NCI-H2081 (cell line): Measurements from ENCODE around the gene NDUFB4.
"Not testable (repeated sequence)": the region's sequence is repeated elsewhere in the genome, so short reads cannot be mapped to it uniquely, and the experiment has no call there.

Experiments used
- DNase-seq, 2 experiments: peaks; one replicate each; lab custom pipeline; 2025; lab: John Stamatoyannopoulos, UW

NDUFB4 gene

DNA sequence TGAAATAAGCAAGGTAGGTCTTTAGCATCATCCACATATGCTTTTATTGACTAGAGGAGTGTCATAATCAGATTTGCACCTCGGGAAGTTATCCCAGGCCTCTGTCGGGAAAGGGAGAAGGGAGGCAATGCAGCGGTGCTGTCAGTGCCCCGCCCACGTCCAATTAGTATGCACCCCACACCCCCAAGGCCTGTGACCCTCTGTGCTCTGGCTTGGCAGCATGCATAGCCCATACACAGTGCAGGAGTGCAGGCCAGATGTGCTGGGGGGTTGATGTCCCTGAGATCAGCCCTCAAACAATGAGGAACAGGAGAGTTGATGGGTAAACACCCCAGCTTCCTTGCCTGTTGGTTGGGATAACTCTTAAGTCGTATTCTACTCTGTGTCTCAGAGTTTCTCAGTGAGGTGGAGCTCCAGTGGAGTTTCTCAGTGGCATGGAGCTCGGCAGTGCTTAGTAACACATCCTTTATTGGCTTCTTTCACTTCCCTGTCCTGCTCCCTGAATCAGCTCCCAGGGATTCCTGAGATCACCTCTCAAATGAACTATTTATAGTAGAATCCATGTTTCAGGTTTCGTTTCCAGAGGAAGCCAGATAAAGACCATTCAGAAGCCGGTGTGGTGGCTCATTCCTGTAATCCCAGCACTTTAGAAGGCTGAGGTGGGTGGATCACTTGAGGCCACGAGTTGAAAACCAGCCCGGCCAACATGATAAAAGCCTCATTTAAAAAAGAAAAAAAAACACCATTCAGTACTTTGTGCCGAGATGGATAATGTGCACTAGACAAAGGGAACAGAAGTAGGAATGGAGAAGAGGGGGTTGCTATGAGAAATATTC is 26.7 kb upstream of the NDUFB4 start:
- DNase-seq = no peak

DNA sequence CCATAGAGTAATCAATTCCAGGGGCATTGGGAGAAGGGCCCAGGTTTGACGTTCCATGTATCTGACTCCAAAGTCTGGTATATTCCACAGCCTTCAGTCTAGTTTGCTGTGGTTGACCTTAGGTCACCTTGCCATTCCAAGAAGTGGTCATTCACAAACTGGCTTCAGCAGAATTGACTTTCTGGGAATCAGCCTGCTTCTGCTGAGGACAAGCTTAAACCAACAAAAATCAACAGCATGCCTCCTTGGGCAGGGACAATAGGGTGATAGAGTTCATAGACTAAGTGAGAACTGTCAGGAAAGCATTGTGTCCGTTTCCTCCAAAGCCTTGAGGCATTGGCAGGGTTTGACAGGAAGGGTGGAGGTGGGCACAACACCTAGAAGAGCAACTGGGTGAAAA is 24.1 kb upstream of the NDUFB4 start:
- no peak for DNase-seq

DNA sequence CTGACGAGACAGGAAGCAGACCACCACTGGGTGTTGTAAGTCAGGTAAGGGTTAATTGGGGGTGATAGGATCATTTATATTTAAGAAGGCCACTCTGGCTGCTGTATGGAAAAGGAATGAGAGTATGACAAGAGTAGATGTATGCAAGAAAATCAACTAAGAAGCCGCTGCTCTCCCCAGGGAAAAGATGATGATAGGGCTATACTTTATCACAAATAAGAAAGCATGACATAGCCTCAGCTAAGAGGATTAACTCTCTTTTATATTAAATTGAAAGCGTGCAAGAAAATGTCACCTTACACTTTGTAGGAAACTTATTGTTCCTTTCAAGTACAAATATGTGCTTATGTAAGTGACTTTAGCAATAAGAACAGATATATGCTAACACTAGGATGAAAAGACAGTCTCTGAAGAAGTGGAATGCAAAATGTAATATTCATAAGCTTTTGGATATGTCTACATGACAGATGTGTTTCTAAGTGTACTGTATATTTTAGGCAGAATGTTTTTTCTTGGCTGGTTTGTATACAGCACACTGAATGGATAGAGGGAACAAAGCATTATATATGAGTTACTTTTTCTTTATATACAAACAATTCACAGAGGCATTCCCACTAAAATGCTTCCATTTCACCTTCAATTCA is 8.7 kb upstream of the NDUFB4 start:
- DNase-seq = no peak

DNA sequence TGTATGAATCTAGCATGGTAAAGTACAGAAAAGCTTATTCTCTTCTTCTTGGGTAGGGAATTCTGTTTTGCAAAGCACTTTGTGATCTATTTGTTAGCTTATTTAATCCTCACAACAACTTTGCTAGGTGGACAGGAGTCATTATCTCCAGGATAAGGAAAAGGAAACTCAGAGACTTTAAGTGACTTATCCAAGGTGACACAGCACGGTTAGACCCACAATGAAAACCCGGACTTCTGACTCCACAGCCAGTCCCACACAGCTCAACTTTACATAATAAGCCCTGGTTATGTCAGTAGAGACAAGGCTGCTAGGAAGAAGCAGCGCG is 384 bp upstream of the NDUFB4 start:
- no peak for DNase-seq

DNA sequence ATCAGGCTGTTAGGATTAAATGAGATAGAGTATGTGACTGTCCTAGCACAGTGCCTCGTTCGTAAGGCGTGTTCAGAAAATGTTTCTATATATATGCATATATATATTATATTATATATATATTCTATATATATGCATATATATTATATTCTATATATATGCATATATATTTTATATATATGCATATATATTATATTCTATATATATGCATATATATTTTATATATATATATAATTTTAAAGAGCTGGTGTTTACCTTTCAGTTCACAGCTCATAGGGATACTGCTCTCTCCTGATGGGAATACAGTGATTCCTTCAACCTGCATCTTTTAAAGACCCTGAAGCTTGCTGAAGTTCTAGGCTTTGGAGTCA is 702 bp downstream of the NDUFB4 start:
- DNase-seq = no peak

DNA sequence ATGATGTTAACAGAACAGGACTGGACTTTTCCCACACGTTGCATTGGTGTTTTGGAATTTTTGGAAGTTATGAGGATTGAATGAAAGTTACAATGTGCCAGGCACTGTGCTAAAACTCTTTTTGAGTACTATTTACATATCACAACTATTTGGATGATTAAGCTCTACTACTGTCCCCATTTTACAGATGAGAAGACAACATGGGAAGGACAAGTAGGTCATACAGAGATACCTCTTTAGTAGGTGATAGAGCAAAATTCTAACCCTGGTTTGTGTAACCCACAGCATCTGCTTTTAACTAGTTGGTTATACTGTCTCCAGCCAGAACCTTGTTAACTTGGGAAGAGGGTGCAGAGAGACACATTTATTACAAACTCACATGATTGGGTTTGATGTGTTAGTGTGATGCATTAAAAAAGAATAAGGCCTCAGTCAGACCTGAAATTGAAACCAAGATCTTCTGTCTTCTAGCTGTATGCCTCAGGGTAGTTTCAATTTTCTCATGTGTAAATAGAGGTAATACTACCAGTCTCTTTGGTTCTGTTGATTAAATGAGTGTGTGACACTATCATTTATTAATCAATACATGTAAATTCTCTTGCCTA is 1.4 kb downstream of the NDUFB4 start:
- no peak for DNase-seq

DNA sequence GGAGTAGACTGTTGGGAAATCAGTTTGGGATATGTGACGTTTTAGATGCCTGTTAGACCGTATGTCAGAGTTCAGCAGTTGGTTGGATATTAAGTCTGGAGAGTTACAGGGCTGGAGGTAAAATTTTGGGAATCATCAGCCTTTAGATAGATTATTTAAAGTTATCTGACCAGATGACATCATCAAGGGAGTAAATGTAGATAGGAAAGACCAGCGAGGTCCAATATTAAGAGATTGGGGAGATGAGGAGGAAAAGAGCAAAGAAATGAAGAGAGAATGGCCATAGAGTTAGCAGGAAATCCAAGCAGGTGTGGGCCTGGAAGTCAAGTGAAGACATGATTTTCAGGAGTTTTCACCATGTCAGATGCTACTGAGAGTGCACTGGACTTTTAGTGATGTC is 3.1 kb downstream of the NDUFB4 start:
- DNase-seq = no peak

DNA sequence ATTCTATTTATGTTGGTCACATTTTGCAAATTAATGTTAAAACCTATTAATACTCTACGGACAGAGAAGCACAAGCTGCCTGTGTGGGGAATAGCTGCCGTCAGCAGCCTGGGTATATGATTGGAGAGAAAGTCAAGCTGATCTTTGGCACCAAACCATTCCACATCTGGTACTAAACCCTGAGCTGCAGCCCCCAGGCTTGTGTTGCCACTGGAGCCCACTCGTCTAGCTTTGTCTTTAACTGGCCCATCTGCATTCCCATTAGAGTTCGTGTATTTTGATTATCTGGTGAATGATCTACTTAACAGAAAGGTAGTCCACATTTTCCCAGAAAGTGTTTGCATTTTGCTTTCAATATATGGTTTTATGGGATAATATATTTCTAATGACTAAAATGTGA is 5.4 kb downstream of the NDUFB4 start:
- no peak for DNase-seq

DNA sequence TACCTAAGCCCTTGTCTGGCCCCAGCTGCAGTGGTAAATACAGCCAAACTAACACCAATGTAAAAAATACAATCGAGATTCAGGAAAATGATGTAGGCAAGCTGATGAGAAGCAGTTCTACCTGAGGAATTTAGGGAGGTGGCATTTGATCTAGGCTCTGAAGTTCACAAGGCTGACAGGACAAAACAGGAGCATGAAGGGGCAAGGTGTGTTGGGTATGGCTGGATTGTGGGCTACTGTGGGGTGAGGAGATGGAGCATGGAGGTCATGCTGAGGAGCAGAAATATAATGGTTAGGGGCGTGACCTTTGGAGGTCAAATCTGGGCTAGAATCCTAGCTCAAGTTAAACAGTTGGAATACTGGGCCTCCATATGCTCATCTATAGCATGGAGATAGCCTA is 6.5 kb downstream of the NDUFB4 start:
- no peak for DNase-seq

DNA sequence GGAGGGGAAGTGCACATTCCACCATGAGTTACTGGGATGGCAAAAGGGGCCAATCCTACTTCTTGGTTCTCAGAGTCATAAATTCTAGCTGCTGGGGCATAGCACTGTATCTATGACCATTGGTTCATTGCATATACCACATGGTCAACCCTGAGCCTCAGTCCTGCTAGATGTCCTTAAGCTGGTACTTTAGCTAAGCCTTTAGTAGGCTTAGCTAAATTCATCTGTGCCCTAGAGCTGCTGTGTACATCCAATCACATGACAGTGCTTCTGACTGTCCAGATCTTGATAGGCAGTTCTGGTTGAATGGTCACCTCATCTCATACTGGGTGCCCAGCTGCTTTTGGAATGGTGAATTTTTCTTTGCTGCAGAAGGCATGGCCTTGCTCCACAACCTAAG is 8.2 kb downstream of the NDUFB4 start:
- DNase-seq = no peak

DNA sequence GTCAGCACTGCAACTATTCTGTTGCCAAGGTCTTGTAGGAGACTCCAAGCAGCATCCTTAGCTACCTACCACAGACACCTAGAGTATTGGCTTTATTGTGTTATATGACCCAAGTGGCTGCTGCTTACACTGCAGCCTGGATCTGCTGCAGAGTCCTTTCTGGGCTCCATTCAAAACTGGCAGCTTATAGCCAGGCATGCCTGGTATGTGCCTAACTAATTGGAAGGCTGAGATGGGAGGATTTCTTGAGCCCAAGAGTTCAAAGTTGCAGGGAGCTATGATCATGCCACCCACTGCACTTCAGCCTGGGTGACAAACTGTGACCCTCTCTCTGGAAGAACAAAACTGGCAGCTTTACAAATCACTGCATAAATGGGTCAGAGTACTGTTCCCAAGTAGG is 8.6 kb downstream of the NDUFB4 start:
- no peak for DNase-seq

DNA sequence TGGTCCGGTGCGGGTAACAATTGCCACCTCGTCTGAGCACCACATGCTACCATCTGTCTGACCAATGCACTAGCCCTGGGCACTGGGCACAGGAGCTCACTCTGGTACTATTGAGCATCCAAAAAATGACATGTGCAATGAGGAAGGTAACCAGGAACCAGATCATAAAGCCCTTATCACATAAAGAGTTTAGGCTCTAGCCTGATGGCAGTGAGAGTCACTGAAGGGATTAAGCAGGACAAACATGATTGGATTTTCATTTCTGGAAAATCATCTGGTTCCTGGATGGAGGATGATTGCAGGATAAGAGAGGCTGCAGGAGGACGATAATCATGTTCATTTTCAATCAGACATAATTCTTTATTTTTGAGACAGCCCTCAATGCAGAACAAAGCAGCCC is 12.4 kb downstream of the NDUFB4 start:
- no peak for DNase-seq

DNA sequence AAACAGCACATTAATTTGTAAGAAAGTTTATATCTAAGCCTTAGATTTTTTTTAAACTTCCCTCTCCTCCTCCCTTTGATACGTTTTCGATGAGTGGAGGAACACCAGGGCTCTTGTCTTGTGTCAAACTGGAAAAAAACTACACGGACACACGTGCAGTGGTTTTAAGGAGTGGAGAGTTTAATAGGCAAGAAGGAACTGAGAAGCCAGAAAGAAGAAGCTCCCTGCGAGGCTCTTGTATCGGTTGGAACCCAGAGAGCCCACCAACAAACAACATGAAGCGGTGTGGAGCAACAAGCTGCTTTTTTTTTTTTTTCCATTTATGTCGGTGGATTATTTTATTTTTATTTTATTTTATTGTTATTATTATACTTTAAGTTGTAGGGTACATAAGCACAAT is 18.6 kb downstream of the NDUFB4 start:
- no peak for DNase-seq

DNA sequence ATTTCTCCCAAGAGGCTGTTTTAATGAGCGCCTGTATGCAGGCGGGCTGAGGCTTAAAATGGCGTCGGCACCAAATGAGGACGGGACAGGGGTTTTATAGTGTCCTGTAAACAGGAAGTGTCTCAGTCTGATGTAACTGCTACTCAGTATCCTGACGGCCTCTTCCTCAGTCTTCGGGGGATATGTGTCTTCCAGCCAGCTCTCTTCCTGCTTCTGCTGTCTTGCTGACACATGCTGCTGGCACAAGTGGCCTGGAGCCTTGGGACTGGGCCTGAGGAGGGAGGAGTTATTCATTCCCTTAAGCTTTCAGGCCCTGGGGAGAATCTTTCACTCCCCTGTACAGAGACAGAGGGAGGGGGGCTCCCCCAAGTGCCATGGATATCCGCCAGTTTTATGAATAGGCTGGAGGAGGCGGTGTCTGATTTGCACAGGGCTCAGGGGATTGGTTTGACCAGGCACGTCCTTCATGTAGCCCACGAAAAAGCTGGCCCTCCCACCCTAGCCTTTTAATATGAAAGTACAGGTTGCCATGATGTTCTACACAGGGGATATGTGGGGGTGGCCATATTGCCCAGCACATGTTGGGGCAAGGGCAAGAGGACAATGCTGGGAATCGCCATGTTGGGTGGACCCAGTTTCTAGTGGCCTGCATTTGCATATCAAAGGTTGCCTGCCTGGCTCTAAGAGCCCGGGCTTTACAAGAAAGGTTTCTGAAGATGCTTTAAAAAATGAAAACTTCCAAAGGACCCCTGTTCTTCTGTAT is 19.9 kb downstream of the NDUFB4 start:
- no peak for DNase-seq

DNA sequence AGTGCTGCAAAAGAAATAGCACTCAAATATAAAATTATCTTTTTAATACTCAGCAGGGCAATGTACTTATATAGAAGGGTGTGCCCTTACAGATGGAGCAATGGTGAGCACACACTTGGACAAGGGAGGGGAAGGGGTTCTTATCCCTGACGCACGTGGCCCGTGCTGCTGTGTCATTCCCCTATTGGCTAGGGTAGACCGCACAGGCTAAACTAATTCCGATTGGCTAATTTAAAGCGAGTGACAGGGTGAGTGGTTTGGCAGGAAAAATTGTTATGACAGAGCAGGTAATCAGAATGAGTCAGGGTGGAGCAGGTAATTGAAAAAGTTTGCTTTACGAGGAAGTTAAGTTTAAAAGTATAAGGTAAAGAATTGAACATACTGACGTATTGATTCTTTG is 20.6 kb downstream of the NDUFB4 start:
- not testable (repeated sequence) for DNase-seq

DNA sequence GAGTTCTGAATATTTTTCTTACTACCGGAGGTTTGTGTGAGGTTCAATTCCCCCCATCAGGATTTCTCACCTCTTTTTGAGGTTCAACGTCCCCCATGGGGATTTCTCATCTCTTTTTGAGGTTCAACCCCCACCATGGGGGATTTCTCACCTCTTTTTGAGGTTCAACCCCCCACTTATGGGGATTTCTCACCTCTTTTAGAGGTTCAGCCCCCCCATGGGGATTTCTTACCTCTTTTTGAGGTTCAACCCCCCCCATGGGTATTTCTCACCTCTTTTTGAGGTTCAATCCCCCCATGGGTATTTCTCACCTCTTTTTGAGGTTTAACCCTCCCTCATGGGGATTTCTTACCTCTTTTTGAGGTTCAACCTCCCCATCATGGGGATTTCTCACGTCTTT is 26.3 kb downstream of the NDUFB4 start:
- no peak for DNase-seq

DNA sequence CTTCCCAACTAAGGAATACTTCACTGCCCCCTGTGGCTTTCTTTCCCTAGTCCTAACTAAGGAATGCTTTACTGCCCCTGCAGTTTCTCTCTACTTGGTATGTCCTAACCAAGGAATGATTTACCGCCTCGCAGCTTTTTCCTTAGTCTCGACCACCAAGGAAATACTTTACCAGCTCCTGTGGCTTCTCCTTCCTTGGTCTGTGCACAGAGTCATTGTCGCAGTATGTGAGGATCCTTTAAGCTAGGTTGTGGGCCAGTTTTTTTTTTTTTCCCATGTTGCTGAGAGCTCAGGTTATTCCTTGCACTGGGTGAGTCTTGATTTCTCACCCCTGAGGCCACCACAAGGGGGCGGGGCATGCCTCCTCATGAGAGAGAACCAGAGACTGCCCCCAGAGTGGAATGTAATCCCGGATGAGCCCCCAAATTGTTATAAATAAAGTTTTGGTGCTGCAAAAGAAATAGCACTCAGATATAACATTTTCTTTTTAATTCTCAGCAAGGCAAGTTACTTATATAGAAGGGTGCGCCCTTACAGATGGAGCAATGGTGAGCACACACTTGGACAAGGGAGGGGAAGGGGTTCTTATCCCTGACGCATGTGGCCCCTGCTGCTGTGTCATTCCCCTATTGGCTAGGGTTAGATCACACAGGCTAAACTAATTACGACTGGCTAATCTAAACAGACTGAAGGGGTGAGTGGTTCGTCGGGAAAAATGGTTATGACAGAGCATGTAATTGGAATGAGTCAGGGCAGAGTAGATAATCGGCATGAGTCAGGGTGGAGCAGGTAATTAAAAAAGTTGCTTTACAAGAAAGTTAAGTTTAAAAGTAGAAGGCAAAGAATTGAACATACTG is 27.0 kb downstream of the NDUFB4 start:
- peak in 1 of 2 experiments; percentile 0 for DNase-seq

DNA sequence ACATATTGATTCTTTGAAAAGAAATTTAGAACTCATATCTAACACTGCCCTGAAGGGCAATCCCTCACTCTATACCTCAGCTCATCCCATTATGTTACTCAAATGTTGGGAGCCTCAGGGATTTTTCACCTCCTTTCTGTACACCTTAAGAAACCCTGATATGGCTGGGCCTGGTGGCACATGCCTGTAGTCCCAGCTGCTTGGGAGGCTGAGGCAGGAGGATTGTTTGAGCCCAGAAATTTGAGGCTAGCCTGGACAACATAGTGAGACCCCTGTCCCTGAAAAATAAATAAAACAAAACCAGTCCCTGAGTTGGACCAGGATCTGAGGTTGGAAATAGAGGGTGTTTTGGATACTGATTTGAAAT is 27.6 kb downstream of the NDUFB4 start:
- no peak for DNase-seq

DNA sequence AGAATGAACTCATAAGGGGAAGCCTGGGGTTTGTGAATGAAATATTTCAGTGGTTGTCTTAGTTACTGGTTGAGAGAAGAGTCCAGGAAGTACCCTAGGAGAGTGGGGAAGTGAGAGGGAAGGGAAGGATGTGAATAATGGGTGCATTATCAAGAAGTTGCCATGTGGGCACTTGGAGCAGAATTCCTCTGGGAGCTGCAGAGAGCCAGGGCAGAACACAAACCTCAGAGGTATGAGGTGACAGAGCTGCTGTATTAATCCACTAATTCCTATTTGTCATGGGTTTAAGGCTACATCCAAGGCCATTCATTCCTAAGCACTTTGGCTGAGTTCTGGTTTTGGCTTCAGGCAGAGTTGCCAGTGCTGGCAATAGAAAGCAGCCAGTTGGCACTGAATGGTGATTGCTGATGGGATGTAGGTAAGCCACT is 29.0 kb downstream of the NDUFB4 start:
- DNase-seq = no peak

DNA sequence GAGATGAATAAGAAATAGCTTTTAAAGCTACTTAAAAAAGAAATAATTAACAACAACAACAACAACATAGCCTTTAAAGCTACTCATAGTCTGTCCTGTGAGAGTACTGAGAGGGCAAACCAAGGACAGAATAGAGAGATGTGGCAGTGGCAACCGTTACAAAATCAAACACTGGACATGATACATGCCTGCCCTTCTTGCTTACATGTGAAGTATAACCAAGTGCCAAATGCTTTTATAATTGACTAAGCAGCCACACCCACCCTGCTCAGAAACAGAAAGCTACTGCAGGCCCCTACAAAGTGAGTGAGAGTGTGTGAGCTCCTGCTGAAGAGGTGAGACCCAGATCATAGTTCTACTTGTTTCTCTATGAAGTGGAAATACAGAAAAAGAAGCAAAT is 38.4 kb downstream of the NDUFB4 start:
- DNase-seq = no peak

DNA sequence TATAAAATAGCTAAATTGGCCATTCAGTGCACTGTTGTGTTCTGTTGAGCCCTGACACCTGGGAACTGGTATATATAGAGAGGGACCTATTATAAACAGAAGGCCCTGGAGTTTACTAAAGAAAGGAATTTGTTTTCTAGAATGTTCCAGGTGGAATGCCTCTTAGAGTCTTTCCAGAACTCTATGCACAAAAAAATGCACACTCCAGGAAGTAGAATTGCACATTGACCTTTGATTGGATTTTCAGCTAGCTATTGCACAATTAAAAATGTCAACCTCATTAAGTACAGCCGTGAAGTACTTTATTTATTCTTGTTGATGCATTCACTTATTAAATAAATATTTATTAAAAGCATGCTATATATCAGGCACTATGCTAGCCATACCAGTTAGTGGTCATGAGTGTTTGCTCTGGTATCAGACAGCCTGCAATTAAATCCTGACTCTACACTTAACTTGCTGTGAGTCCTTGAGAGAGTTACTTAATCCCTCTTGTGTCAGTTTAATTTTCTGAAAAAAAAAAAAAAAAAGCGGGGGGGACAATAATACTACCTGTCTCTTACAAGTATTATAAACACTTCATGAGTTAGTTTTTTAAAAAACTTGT is 40.8 kb downstream of the NDUFB4 start:
- DNase-seq = no peak
